ENCODE results near the gene CATSPERD. TPM values are rescaled to one million over a fixed set of nuclear protein-coding genes. Genes with fewer than 3 reads are reported as not detected.

CATSPERD gene
- total RNA-seq, 1 experiment from 2014 or later: not detected

- no peaks in the 10 kb centered on the region for H3K9me3 ChIP-seq (ENCODE audit: control insufficient read depth, low read depth, low read length)
- Mint-ChIP-seq H3K9me3 (peaks cover 0 to 1% of the 10 kb centered on the region in 2 experiments; a peak in 2 of 5 replicates), H3K4me3 (no peak overlapping the region), H3K4me1 (peaks cover 2 to 13% of the 10 kb centered on the region in 2 experiments; a peak in 2 of 4 replicates), H3K27me3 (ENCODE audit: low read depth) (peaks cover 12% of the 10 kb centered on the region), H3K27ac (no peak overlapping the region), H3K36me3 (ENCODE audit: insufficient read depth in 1 of 3, low read depth in 3 of 3) (no peaks in the 10 kb centered on the region)
- no peak overlapping the region for H3K14ac ChIP-seq (ENCODE audit: insufficient read depth, low read length)
- H3K27ac ChIP-seq (ENCODE audit: insufficient read length, low read depth, low read length): no peak overlapping the region
- no peak overlapping the region for H3T11ph ChIP-seq (ENCODE audit: low read length)
- no peak for TF ChIP-seq CTCF (conservative IDR thresholded peaks at IDR 0.05)
- H4K91ac ChIP-seq (ENCODE audit: insufficient read length, low read depth, low read length): no peak overlapping the region
- no peaks in the 10 kb centered on the region for H4K20me1 ChIP-seq (ENCODE audit: control insufficient read depth, insufficient read depth, insufficient read length)
- no peak overlapping the region for H2BK5ac ChIP-seq (ENCODE audit: insufficient read length, low read length)
- no peak overlapping the region for H2BK120ac ChIP-seq (ENCODE audit: low read depth, low read length, poor library complexity, severe bottlenecking)
- H2AK5ac ChIP-seq (ENCODE audit: insufficient read length, low read length): no peak overlapping the region
- H2BK15ac ChIP-seq (ENCODE audit: low read depth, low read length): no peak overlapping the region
- H3K23me2 ChIP-seq (ENCODE audit: insufficient read length, low read depth, low read length, poor library complexity, severe bottlenecking): peaks cover 12% of the 10 kb centered on the region
- no peak overlapping the region for H3K56ac ChIP-seq (ENCODE audit: insufficient read length, low read depth, low read length)
- H3K4me1 ChIP-seq (ENCODE audit: insufficient read depth, low read length): no peaks in the 10 kb centered on the region
- no peak overlapping the region for H4K8ac ChIP-seq (replicated peaks; ENCODE audit: insufficient read length, low read depth, low read length)
- no peak for DNase-seq
- no peak overlapping the region for H3K4ac ChIP-seq (ENCODE audit: low read depth, low read length)
- no peak overlapping the region for H2BK12ac ChIP-seq (ENCODE audit: insufficient read length, low read depth, low read length)
- WGBS (ENCODE audit: extremely low coverage, insufficient read length, low lambda C conversion rate): no CpG with 5 or more reads among the region's 10 CpGs
- H3K79me2 ChIP-seq (ENCODE audit: insufficient read depth, low read length): no peaks in the 10 kb centered on the region
- no peak overlapping the region for H4K5ac ChIP-seq (ENCODE audit: insufficient read length, low read depth, low read length)
- H3K4me2 ChIP-seq (ENCODE audit: insufficient read depth, insufficient read length, low read length): no peak overlapping the region
- H3K18ac ChIP-seq (ENCODE audit: insufficient read length, low read depth, low read length): no peak overlapping the region
- H3K27me3 ChIP-seq (ENCODE audit: insufficient read depth, low read length): no peaks in the 10 kb centered on the region
- H3K23ac ChIP-seq (ENCODE audit: insufficient read length, low read depth, low read length): no peak overlapping the region
- H2BK20ac ChIP-seq (ENCODE audit: low read depth, low read length, poor library complexity, severe bottlenecking): no peak overlapping the region
- H3K9ac ChIP-seq (ENCODE audit: extremely low read depth, insufficient read length, low read length): no peak overlapping the region
- H3K79me1 ChIP-seq (ENCODE audit: insufficient read depth, low read depth, low read length, poor library complexity, severe bottlenecking): no peaks in the 10 kb centered on the region
- H2AFZ ChIP-seq (ENCODE audit: low read length): no peak overlapping the region
Measured at GRCh38 chr19:5824751-5825150, 104.3 kb downstream of the CATSPERD start.

All from H9 (cell line).